Measurements from ENCODE around the gene PTGDR. TPM values are rescaled to one million over a fixed set of nuclear protein-coding genes. Genes with fewer than 3 reads are reported as not detected.

Gene PTGDR
- total RNA-seq, 4 donors from 2014 or later: 2.7 to 7.4 (median 6.4) TPM

- no peak for DNase-seq (ENCODE audit: low spot score in 2 of 2)
- Histone ChIP-seq H3K9me3 (peaks cover 0 to 15% (median 3%) of the 10 kb centered on the region in 4 donors), H3K36me3 (no peaks in the 10 kb centered on the region), H3K4me1 (peaks cover 0 to 25% (median 8%) of the 10 kb centered on the region in 4 donors), H3K27ac (no peak overlapping the region), H3K4me3 (no peak overlapping the region), H3K27me3 (peaks cover 0 to 17% of the 10 kb centered on the region in 2 donors)
- 69 to 72% methylated on average over 2 of the region's 2 CpGs for WGBS, 2 donors
- TF ChIP-seq CTCF (IDR thresholded peaks at IDR 0.05) (no peak), POLR2A (IDR thresholded peaks at IDR 0.05) (no peak), EP300 (IDR thresholded peaks at IDR 0.05) (no peak)
Measured at GRCh38 chr14:52318062-52318461, 50.6 kb downstream of the PTGDR start.

- DNase-seq (ENCODE audit: low spot score in 2 of 2): no peak
- Histone ChIP-seq H3K36me3 (no peaks in the 10 kb centered on the region), H3K27ac (no peak overlapping the region), H3K4me3 (no peak overlapping the region), H3K27me3 (peaks cover 0 to 9% of the 10 kb centered on the region in 2 donors), H3K4me1 (peaks cover 0 to 15% (median 2%) of the 10 kb centered on the region in 4 donors), H3K9me3 (peaks cover 0 to 15% (median 3%) of the 10 kb centered on the region in 4 donors)
- WGBS, 2 donors: 66 to 67% methylated on average over 5 of the region's 5 CpGs
- no peak for TF ChIP-seq EP300 (IDR thresholded peaks at IDR 0.05)
- no peak for TF ChIP-seq CTCF (IDR thresholded peaks at IDR 0.05)
- TF ChIP-seq POLR2A (IDR thresholded peaks at IDR 0.05): no peak
Measured at GRCh38 chr14:52318826-52319645, 51.5 kb downstream of the PTGDR start.

GRCh38 chr14:52319919-52320318, 52.4 kb downstream of the PTGDR start:
- H3K9me3 ChIP-seq: peaks cover 0 to 15% (median 3%) of the 10 kb centered on the region in 4 donors
- H3K4me3 ChIP-seq: no peak overlapping the region
- peaks cover 0 to 6% (median 0%) of the 10 kb centered on the region in 4 donors for H3K4me1 ChIP-seq
- no peak for DNase-seq (ENCODE audit: low spot score in 2 of 2)
- H3K36me3 ChIP-seq: no peaks in the 10 kb centered on the region
- TF ChIP-seq POLR2A (IDR thresholded peaks at IDR 0.05): no peak
- no peak for TF ChIP-seq CTCF (IDR thresholded peaks at IDR 0.05)
- TF ChIP-seq EP300 (IDR thresholded peaks at IDR 0.05): no peak
- no peak overlapping the region for H3K27ac ChIP-seq
- 90 to 91% methylated on average over 3 of the region's 3 CpGs for WGBS, 2 donors
- peaks cover 0 to 5% of the 10 kb centered on the region in 2 donors for H3K27me3 ChIP-seq

- no peak for DNase-seq (ENCODE audit: low spot score in 2 of 2)
- TF ChIP-seq EP300 (IDR thresholded peaks at IDR 0.05): peak in 1 of 2 donors; percentile 40
- no peak for TF ChIP-seq POLR2A (IDR thresholded peaks at IDR 0.05)
- Histone ChIP-seq H3K27me3 (no peaks in the 10 kb centered on the region), H3K4me1 (peaks cover 0 to 20% (median 2%) of the 10 kb centered on the region in 4 donors), H3K4me3 (no peak overlapping the region), H3K27ac (no peak overlapping the region), H3K36me3 (no peaks in the 10 kb centered on the region), H3K9me3 (peaks cover 0 to 15% (median 3%) of the 10 kb centered on the region in 4 donors)
- 80 to 85% methylated on average over 3 of the region's 3 CpGs for WGBS, 2 donors
Measured at GRCh38 chr14:52325126-52325525, 57.6 kb downstream of the PTGDR start.

- no peak overlapping the region for H3K4me3 ChIP-seq
- H3K27ac ChIP-seq: no peak overlapping the region
- no peaks in the 10 kb centered on the region for H3K36me3 ChIP-seq
- 66 to 75% methylated on average over 3 of the region's 3 CpGs for WGBS, 2 donors
- no peak for DNase-seq (ENCODE audit: low spot score in 2 of 2)
- peaks cover 0 to 15% (median 3%) of the 10 kb centered on the region in 4 donors for H3K9me3 ChIP-seq
- no peaks in the 10 kb centered on the region for H3K27me3 ChIP-seq
- TF ChIP-seq EP300 (IDR thresholded peaks at IDR 0.05) (no peak), CTCF (IDR thresholded peaks at IDR 0.05) (no peak), POLR2A (IDR thresholded peaks at IDR 0.05) (no peak)
- peaks cover 0 to 20% (median 2%) of the 10 kb centered on the region in 4 donors for H3K4me1 ChIP-seq
Measured at GRCh38 chr14:52325630-52326029, 58.1 kb downstream of the PTGDR start.

Other genes with a start within 250 kb of the PTGDR start
- gene NID2, start 198.6 kb upstream of the PTGDR start, total RNA-seq: 10 to 100 TPM; 61.4 to 90.0 (median 79.4) TPM
- gene PTGER2, start 46.6 kb downstream of the PTGDR start, total RNA-seq: 10 to 100 TPM in 1 of 4 donors, 1 to 10 TPM in 3; 2.1 to 14.4 (median 4.0) TPM